Stimulated activated CD8-positive, alpha-beta memory T cell treated with anti-CD3 and anti-CD28 coated beads, Interleukin-4, amount 100 ng/mL, for 24 hours (primary cell): ENCODE data around the gene SORCS2.

Source experiments
- DNase-seq: peaks from one replicate; pipeline ENCODE4 v3.0.0-alpha.2; 2020; ENCODE audit warnings: low read depth

The SORCS2 gene

DNA sequence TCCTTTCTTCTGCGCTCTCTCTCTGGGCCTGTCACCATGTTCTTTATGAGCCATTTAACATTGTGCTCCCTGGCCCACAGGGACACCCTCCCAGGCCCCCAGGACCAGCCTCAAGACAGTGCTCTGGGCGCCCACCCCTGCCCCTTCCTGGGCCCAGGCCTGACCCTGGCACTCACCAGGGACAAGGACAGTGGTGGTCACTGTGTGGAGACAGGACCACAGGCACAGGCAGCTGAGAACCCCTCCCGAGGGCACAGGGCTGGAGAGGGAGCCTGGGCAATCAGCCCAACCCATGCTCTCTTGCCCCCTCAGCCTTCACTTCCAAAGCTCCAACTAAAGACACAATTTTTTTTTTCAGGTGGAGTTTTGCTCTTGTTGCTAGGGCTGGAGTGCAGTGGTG lies 460.6 kb downstream of the SORCS2 start:
- no peak for DNase-seq

DNA sequence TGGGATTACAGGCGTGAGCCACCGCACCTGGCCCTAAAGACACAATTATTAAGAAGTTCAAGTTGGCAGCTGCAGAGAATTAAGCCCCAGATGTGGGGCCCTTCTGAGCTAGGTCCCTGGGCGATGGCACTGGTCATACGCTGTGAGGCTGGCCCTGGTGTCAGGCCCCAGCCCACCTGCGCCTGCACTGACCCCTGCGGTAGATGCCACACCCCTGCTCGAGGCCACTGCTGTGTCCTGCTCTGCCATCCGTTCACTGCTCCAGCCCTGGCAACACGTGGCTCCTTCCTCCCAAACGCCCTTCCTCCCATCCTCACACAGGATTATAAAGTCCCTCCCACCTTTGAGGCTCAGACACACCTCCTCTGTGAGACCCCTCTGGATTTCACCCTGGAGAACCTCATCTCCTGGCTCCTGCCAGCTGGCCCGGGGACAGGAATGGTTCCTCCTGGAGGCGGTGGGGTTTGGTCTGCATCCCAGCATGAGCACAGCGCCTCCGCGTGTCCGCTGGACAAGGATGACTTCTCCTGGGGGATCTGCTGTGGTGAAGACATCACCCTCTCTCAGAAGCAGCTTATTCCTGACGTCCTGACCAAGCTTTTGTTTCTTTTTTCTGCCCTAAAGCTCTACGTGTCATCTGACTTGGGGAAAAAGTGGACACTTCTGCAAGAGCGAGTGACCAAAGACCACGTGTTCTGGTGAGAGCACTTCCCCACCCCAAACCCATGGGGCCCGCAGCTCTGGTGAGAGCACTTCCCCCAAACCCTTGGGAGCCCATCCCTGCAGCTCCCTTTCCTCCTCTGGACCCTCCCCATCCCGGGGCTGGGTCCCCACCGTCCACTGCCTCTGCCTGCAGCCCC lies 461.4 kb downstream of the SORCS2 start:
- DNase-seq, result no peak

DNA sequence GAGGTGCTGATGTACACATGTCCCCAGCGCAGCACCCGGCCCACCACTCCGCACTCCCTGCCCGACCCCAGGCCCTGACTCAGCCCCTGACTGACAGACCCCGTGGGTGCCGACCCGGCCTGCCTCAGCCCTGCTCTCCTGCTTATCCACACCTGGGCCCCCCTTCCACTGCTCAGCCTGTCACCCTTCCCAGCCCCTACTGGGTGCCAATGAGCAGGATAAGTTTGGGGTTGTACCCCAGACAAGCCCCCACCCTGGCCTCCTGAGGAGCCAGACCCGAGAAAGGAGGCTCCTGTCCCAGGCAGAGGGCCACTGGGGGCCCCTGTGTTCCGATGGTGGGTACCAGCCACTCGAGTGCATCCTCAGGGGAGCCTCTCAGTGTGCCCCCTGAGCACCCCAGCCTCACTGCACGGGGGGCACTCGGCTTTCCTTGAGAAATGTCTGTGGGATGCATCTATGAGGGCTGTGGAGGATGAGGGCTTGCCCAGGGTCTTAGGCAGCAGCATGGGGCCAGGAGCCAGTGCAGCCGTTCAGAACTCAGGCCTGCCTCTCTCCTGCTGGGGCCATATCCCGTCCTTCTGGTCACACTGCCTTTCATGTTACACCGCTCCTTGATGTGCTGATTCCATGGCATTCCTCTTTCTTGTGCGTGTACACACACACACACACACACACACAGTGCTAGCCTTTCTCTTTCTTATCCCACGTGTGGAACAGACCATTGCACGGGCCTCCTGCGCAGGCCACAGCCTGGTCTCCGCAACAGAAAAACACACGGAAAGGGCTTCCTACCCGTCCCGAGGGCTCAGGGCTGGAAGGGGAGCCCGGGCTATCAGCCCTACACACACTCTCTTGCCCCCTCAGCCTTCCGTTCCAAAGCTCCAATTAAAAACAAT lies 462.5 kb downstream of the SORCS2 start:
- no peak for DNase-seq

DNA sequence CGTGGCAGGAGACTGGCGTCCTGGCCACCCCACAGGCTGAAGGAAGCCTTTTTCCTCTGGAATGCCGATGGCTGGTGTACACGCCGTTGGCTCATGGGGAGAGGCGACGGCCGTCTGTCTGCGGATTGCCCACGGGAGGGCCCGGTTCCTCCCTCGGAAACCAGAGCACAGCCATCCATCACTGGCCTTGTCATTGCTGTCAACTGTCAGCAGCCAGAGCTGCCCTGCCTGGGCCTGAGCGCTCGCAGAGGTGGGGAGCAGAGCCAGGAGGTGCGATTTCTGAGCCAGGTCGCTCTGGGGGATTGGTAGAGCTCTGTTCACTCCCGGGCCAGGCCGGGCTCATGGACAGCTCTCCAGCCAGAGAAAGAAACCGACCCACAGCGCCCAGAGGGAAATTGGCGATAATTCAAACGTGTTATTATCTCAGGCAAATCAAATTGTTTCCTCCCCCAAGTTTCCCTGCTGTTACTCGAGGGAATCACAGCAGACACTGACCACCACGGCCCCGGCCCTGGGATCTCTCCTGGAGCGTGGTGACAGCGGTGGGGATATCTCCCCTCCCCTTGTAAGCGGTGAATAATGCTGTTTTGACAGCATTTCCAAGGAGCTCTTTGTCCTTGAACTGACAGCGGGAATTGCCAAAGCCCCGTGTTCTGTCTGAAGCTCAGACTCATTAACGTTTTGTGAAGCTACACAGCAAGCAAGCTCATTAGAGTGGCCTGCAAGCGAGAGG lies 463.3 kb downstream of the SORCS2 start:
- DNase-seq, result no peak

DNA sequence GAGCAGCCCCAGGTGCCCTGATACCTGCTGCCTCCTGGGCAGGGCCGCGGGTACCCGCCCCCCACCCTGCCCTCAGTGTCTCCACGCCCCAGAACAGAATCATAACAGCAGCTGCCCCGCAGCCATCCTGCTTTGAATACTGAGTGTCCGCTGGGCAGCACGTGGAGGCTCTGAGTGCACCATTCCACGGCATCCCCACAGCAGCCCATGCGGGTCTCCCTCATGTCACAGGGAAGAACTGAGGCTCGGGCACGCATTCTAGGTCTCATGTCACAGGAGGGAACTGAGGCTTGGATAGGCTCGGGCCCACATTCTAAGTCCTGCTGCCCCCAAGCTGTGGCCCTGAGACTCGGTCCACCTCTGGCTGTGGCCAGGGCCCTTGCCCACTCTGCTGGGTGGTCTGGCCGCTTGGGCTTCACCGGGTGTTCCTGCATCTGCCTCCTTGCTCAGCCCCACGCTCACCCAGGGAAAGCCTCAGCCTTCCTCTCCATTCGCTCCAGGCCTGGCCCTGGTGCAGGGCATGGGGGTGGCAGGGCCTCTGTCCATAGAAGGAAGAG lies 464.0 kb downstream of the SORCS2 start:
- no peak for DNase-seq

DNA sequence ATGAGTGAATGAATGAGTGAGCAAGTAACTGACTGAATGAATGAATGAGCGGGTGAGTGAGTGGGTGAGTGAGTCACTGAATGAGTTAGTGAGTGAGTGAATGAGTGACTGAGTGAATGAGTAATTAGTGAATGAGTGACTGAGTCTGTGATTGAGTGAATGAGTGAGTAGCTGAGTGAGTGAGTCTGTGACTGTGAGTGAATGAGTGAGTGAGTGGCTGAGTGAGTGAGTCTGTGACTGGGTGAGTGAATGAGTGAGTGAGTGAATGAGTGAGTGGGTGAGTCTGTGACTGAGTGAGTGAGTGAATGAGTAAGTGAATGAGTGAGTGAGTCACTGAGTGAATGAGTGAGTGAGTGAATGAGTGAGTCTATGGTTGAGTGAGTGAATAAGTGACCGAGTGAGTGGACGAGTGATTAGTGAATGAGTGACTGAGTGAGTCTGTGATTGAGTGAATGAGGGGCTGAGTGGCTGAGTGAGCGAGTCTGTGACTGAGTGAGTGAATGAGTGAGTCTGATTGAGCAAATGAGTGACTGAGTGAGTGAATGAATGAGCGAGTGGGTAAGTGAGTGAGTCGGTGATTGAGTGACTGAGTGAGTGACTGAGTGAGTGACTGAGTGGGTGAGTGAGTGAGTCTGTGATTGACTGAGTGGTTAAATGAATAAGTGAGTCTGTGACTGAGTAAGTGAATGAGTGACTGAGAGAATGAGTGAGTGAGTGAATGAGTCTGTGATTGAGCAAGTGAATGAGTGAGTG lies 465.4 kb downstream of the SORCS2 start:
- DNase-seq, result no peak

DNA sequence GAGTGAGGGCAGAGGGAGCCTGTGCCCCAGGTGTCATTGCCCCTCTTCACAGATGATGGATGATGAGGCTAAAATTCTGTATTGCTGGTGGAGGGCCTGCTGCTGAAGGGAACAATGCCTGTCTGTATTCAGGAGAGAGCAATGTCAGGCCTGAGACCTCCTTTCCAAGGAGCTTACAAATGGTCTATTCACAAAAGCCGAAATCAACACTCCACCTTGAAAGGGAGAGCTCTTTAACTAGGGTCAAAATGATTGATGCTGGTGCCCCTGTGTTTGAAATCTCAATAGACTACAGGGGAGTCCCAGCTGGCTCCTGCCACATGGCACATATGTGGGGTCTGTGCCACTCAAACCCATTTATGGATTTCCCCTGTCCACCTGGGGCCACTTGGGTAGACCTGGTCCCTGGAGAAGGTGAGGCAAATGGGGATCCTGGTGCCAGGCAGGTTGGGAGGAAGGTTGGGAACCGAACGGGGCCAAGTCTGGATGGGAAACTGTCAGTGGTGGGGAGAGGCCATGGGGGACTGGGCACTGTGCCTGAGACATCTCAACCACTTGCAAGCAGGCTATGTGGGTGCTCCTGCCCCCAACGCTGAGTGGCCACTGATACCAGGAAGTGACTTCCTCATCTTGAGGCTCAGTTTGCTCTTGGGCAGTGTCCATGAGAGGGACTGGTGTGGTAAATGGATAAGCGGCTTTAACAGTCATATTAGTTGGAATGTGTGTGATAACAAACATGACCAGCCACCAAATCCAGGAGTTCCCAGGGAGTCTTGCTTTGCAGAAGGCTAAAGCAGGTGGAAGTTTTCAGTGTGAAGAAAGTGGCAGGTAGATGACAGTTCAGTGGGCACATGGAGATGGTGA lies 466.2 kb downstream of the SORCS2 start:
- DNase-seq, result no peak

DNA sequence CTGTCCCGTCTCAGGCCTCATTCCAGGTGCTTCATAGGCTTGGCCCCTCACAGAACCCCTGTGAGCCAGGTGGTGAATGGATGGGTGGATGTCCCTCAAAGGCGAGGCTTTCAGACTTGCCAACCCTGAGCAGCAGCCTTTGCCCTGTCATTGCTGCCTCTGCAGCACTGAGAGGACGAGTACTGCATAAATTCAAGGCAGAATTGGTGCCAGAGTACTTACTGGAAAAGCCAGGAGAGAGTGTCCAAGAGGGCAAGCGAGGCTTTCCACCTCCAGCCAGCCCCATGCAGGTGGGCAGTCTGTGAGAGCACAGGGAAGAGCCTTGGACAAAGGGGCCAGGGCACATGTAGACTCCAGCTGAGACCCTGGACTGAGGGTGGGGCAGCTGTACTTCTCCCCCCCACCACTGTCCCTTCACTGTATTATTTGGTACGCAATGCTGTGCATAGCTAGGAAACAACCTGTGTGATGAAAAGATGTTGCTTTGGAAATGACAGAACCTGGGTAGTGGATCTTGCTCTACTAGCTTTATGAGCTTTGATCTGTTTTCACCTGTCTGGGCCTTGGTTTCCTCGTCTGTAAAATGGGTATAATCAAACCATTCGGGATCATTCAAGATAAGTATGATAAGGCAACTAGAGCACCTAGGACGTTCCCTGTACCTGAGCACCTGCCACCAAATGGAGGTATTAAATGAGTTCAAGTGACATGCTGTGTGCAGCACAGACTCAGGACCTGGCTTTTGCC lies 467.3 kb downstream of the SORCS2 start:
- DNase-seq, result no peak

DNA sequence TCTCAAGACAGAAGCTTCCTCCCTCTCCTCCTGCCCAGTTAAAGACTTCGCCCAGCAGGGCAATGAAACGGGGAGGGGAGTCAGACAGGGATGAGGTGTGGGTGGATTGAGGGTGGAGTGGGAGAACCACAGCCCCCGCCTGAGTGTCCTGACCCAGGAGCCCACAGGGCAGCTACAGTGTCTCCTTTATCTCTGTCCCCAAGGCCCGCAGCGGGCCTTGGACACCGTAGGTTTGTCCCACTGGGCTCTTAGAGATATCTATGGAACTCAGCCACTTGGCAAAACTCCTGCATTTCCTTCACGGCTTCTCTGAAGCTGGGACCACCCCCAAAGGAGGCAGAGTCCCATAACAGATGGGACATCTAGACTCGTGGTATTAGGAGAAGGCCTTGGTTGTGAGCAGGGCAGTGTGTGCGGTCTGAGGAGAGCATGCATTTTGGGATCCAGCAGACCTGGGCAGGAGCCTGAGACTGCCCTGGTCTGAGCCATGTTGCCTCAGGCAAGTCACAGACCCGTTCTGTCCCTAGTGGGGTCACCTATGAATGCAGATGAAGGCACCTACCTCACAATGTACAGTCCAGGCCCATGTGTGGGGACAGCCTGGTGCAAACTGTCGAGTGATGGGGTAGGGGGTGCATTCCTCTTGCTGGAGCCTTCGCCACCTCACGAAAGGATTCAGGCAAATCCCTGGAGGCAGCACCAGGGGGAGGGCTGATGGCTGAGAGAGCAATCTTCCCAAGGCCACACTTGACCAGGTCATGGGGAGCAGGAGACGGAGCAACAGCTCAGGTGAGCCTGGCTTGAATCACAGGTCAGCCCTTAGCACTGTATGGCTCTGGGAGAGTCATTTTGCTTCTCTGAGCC lies 468.1 kb downstream of the SORCS2 start:
- no peak for DNase-seq

DNA sequence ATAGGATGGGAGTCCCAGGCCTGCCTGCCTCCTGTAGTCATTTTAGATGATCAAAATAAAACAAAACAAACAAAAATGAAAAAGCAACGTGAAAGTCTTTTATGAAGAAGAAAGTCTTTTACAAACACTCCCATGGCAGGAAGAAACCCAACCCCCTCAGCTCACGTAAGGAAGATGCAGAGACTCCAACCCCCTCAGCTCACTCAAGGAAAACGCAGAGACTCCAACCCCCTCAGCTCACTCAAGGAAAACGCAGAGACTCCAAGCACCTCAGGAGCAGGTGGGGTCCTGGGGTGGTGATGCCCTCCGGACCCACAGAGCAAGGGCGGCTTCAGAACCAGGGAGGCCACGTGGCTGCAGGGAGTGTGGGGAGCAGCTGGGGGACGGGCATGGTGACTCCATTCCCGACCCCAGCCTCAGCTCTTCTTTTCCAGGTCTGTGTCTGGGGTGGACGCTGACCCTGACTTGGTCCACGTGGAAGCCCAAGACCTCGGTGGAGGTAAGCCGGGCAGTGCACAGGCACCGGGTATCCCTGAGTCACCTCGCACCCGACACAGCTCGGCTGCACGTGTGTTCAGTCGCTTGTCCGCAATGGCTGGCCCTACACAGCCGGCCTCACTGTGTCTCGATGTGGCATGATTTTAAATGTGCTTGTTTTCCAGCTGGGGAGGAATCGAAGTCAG lies 468.9 kb downstream of the SORCS2 start:
- no peak for DNase-seq

DNA sequence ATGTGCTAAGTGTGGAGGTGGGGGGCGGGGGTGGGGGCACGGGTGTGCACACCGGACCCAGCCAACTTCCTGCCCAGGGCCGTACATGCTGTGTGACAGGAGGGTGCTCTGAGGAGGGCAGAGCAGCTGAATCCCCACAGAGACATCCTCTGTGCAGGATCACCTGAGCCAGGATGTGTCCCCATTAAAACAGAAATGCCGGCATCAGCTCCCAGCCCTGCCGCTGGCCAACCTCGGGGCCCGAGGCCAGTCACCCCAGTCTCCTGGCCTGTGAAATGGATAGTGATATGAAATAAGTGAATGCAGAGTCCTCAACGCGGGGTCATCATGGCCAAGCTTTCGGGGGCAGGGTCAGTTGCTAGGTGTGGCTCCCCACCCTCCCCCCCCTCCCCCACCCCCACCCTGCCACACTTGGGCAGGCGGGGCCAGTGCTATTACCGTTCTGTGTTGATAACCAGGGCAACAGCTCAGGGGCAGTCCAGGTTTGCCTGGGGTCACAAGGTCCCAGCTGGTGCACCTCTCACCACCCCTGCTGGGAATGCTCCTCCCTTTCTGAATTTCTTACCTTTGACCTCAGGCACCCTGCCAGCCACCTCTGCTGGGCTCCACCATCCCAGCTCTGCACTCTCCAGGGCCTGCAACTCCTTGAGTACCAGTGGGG lies 469.6 kb downstream of the SORCS2 start:
- DNase-seq, result no peak

DNA sequence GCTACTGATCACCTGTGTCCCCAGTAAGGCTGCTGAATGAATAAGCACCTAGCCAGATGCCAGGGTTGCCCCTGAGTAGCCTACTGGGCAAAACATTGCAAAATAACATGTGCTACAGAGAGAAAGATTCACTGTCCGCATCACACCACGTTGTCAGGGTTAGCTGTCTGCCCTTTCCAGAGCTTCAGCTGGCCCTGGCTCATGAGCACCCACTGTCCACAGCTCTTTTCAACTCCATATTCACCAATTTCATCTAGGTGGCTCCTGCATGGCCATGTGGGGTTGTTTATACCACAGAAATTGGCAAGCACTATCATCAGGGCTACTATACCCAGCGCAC lies 470.1 kb downstream of the SORCS2 start:
- DNase-seq, result no peak

DNA sequence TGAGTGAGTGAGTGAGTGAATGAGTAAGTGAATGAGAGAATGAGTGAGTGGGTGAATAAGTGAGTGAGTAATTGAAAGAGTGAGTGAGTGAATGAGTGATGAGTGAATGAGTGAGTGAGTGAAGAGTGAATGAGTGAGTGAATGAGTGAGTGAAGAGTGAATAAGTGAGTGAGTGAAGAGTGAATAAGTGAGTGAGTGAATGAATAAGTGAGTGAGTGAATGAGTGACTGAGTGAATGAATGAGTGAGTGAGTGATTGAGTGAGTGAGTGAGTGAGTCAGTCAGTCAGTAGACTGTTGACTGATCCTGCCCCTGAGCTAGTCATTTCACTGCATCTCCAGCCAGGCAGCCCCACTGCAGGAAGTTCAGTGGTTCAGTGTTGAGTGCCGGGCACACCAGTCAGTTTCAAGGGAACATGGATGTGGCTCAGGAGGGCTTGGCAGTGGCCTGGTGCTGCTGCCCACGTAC lies 470.8 kb downstream of the SORCS2 start:
- DNase-seq, result no peak

DNA sequence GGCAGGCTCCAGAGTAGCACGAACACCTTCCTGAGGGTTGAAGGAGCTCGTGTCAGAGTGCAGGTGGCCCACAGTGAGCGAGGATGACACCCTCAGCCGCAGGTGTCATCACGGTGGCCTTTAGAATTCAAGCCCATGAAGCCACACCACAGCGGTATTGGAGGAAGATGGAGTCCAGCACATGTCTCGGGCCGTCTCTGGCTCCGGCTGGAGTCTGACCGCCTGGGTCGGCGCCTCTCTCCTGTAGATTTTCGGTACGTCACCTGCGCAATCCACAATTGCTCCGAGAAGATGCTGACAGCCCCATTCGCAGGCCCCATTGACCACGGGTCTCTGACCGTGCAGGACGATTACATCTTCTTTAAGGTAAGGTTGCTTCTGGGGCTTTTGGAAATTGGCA lies 471.8 kb downstream of the SORCS2 start:
- DNase-seq, result no peak

DNA sequence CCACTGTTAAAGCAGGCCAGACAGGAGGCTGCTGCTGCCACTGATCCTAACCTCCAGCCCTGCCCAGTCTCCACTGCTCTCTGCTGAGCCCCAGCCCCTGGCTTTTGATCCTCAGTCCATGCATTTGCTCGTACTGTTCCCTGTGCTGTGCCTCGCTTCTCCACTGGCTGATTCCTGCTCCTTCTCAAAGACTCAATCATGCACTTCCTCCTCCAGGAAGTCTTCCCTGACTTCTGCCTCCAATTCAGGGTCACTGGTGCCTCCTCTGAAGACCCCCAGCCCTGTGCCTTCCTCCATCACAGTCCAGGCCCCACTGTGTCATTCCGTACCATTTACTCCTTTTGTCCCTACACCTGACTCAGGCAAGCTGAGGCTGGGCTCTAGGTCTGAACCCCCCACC lies 473.0 kb downstream of the SORCS2 start:
- no peak for DNase-seq

DNA sequence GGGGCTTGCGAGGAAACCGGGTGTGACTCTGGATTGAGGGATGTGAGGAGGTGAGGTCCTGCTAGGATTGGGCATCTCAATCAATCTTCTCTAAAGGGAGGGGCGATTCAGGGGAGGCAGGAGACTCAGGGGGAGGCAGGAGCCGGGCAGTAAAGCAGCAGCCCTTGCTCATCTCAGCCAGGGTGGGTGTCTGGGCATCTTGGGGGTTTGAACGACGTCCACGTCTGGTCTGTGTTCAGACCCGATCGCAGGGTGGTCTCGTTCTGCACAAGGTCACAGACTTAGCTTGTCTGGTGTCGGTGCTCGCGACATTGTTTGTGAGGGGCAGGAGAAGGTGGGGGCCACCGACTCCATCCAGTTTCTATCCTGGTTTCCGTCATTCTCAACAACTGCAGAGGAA lies 473.7 kb downstream of the SORCS2 start:
- DNase-seq, result no peak

DNA sequence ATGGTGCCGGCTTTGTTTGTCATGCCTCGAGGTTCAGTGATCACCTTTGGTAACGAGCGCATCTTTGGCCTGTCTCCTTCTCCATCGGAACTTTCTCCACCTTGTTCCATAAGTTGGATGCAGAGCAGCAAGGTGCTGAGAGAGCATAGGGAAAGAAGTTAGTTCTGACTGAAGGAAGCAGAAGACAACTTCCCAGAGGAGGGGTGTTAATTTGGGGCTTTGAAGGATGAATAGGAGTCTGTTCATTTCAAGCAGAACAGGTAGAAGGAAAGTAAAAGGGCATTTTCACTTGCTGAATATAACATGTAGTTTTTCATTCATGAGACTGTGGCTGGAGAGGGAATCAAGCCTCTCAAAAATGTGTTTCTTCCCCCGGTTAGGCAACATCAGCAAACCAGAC lies 474.4 kb downstream of the SORCS2 start:
- DNase-seq, result no peak

DNA sequence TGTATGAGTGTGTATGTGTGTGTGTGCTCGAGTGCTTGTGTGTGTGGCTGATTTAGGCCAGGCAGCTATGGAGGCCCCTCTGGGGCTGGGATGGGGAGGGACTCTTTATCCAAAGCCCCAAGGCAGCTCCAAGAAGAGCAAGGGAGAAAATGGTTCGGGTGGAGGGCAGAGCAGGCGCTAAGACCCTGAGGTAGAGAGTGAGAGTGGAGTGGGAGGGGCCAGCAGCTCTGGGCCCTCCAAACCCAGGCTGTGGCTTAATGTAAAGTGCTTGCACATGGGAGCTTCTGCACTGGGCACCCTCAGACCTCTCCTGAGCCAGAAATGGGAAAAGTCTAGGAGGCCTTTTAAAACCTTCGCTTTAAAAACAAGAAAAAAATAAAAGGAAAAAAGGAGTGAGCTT lies 475.9 kb downstream of the SORCS2 start:
- DNase-seq, result no peak
